ENCODE data around the gene SIGLEC15.

- TF ChIP-seq CTCF (IDR thresholded peaks at IDR 0.05; ENCODE audit: low read depth, low read length) (no peak), EZH2phosphoT487 (IDR thresholded peaks at IDR 0.05; ENCODE audit: low read depth) (no peak)
These were observed 40.0 kb downstream of the SIGLEC15 start for GRCh38 chr18:45865466-45865865.
